Caki2 (cell line): Measurements from ENCODE around the gene MTURN. TPM values are rescaled to one million over a fixed set of nuclear protein-coding genes. Genes with fewer than 3 reads are reported as not detected.
"Not testable (repeated sequence)": the region's sequence is repeated elsewhere in the genome, so short reads cannot be mapped to it uniquely, and the experiment has no call there.

Experiments
- DNase-seq: peaks from one replicate; pipeline ENCODE4 v3.0.0-alpha.2; 2015; ENCODE audit warnings: low read depth
- in situ Hi-C: cut with HindIII; loops from 2 replicates; pipeline ENCODE4 v1.10.0; 2016; ENCODE audit warnings: low sequenced_read_pairs, low pct_unique_long_range_greater_than_20kb, mixed read lengths
- total RNA-seq: library from RNA; depleted of rRNA; stranded (reverse); fragments of >200 nt; shearing (Covaris generic); gene quantifications from 2 replicates; pipeline ENCODE4 v1.2.3, GENCODE V29; 2014; ENCODE audit warnings: low replicate concordance; rRNA removed

The MTURN gene
- total RNA-seq, 1 experiment from 2014 or later: 1.6 TPM

- in situ Hi-C loops: no loop called here
- DNase-seq: no peak
Measured at GRCh38 chr7:30187513-30187912, 52.7 kb downstream of the MTURN start.

DNA sequence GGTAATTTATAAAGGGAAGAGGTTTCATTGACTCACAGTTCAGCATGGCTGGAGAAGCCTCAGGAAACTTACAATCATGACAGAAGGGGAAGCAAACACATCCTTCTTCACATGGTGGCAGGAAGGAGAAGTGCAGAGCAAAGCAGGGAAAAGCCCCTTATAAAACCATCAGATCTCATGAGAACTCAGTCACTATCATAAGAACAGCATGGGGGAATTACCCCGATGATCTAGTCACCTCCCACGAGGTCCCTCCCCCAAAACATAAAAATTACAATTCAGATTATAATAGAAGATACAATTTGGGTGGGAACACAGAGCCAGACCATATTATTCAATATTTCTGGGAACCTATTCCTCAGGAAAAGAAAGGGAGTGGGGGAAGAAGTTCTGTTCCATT, 53.6 kb downstream of the MTURN start:
- in situ Hi-C loops, DNase-seq: not testable (repeated sequence)

GRCh38 chr7:30188811-30189210, 54.0 kb downstream of the MTURN start:
- DNase-seq: no peak
- in situ Hi-C loops: no loop called here

- in situ Hi-C loops: no loop called here
- no peak for DNase-seq
Measured at GRCh38 chr7:30191809-30192208, 57.0 kb downstream of the MTURN start.

- in situ Hi-C loops: no loop called here
- DNase-seq: no peak
Measured at GRCh38 chr7:30193336-30193943, 58.7 kb downstream of the MTURN start.

- DNase-seq: no peak
- in situ Hi-C loops: no loop called here
Measured at GRCh38 chr7:30196408-30196807, 61.6 kb downstream of the MTURN start.

- in situ Hi-C loops: no loop called here
- no peak for DNase-seq
Measured at GRCh38 chr7:30197438-30197837, 62.7 kb downstream of the MTURN start.

DNA sequence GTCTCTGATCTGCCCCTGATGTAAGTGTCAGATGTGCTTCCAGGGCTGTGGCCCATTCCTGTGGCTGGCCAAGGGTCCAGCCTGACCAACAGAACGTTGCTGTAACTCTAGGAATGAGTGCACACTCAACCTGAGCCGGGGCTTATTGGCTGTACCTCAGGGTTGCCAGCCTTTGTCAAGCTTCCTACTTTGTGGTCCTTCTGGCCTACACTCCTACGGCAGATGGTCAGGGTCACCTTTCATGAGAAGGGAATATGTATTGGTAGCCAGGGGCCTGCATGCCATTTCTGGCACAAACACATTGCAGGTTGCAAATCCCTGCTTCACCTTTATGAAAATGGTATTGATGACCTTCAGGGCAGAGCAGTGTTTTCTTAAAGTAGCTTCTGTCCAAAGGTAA, 64.5 kb downstream of the MTURN start:
- in situ Hi-C loops: no loop called here
- no peak for DNase-seq

DNA sequence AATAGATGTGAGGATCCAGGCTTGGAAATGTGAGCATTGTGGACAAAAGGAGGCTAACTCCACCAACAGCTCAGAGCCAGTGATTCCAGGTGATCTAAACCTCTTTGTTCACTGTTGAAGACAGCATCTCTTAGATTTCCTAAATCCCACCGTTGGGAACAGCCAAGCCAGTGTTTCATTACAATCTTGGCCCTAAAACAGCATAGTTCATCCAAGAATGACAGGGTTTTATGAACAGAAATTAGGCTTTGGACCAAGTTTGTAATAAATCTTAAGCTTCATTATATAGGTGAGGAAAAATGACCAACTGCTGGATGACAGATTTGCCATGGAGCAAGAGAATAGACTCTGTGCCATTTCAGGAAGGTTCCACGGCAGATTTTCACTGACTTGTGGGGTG, 65.8 kb downstream of the MTURN start:
- DNase-seq: no peak
- in situ Hi-C loops: no loop called here

DNA sequence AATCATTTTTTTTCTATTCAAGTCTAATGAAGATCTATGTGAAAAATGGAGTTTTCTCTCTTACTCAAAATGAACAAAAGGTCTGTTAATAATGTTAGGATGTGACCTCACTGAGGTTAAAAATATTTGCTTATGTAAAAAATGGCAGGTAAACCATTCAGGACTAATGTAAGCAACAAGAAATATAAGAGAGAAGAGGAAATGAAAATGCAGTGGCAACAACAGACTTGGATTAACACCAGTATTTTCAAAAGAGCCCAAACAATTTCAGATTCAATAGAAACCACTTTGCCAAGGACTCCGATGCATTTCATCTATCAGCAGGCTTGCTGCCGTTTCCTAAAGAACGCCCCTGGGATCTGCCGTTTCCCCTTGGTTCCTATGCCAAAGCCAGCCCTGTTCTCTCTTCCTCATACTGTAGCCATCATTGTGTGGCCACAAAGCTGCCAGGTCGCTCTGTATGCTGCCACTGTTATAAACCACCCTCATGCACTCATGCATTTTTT, 66.4 kb downstream of the MTURN start:
- no peak for DNase-seq
- in situ Hi-C loops: no loop called here

- DNase-seq: no peak
- in situ Hi-C loops: no loop called here
Measured at GRCh38 chr7:30201921-30202320, 67.1 kb downstream of the MTURN start.

DNA sequence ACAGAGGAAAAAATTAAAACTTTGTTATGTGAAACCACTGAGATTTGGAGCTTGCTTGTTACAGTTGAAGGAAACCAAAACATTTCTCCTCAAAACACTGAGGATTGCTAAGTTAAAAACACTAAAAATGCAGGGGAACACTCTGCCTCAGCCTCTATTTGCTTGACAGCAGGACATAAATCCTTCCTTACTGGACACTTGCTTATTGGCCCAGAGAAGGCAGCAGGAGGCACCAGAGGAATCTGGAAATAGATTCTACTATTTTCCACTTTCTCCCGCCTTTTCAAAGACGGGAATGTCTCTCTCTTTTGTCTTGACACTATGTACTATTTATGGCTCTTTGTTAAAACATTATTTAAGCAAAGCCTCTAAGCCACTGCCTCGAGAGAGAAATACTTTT, 67.9 kb downstream of the MTURN start:
- DNase-seq: no peak
- in situ Hi-C loops: no loop called here

DNA sequence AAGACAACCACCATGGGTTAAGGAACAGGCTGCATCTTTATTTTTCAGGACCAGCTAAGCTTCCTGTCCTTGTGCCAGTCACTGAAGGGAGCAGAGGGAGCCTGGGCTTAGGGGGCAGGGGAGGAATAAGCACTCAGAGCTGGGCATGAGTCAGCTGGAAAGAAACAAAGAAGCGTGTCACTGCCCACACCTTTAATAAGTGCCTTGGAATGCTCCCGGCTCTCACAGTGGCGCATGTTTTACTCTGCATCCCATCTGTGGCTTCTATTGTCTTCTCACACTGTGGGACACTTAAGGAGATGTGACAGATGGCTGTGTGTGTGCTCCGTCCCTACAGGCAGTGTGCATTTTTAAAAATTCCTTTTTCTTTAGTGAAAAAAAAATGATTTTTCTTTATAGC, 71.7 kb downstream of the MTURN start:
- DNase-seq: peak; percentile 59
- in situ Hi-C loops: no loop called here

DNA sequence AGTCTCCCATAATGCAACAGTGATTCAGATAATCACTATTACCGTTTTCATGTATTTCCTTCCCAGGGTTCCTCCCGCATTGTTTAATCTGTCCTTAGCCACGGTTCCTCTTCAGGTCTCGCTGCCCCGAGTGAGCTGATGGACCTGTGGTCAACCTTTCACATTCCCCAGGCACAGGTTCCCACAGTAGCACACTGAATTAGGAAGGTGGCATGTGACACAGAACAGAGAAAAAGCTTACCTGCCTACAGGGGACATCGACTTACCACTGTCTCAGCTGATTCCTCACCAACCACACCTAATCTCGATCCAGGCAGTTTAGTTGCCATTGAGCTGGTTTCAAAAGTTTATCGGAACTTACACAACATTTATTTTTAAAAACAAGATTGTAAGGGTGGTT, 72.2 kb downstream of the MTURN start:
- DNase-seq: no peak
- in situ Hi-C loops: no loop called here

- in situ Hi-C loops: no loop called here
- no peak for DNase-seq
Measured at GRCh38 chr7:30207376-30207775, 72.6 kb downstream of the MTURN start.

DNA sequence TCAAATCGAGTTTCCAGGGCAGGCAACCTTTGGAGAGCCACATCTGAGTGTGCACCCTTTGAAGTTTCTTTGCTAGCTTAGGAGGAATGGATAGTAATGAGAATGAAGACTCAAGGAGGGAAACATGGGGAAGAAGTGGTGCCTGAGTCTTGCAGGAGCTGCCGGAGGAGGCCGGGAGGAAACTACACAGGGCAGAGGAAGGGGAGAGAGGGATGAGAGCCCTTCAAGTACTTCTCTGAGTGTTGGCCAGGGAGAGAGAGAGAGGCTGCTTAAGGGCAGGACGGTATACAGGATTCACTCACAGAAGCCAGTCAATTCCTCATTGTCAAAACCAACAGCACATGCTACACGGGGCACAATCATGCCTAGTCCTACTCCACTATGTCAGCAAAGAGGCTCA, 75.2 kb downstream of the MTURN start:
- in situ Hi-C loops: no loop called here
- no peak for DNase-seq

Other genes with a start within 250 kb of the MTURN start
- gene SCRN1, start 145.2 kb upstream of the MTURN start, total RNA-seq: 13.2 and 20.5 TPM in 2 replicates
- gene FKBP14, start 108.3 kb upstream of the MTURN start, total RNA-seq: 2.9 and 7.1 TPM in 2 replicates
- gene PLEKHA8, start 106.6 kb upstream of the MTURN start, total RNA-seq: 6.3 and 19.3 TPM in 2 replicates
- 19.3 and 20.3 TPM in 2 replicates for gene ZNRF2, start 149.6 kb downstream of the MTURN start, total RNA-seq